GM12878 (cell line): ENCODE measurements around the gene PTCD3. TPM values are rescaled to one million over a fixed set of nuclear protein-coding genes. Genes with fewer than 3 reads are reported as not detected.

Experiments used
- ATAC-seq: fragments of 200-7000 bp; cut with Tn5 transposase; 3 replicates; pipeline ENCODE4 v1.9.1; 2020; ENCODE audit warnings: mild to moderate bottlenecking, moderate library complexity
- BruUV-seq: library from RNA; stranded (reverse); fragments of 400-500 nt; replicated peaks from 2 replicates; lab custom pipeline; 2021; lab: Mats Ljungman, UMichigan
- CTCF ChIA-PET: fragments of 300-600 bp; sonication (Branson Sonifier 250); formaldehyde crosslinking; extraction: SDS; loops from one replicate; lab custom pipeline; 2021; ENCODE audit warnings: inconsistent platforms; lab: Yijun Ruan, JAX
- POLR2A ChIA-PET: fragments of 350-600 bp; formaldehyde crosslinking; extraction: SDS; loops from one replicate; lab custom pipeline; 2021; ENCODE audit warnings: inconsistent platforms; lab: Charles Lee
- RAD21 ChIA-PET: fragments of 300-600 bp; sonication (Branson Sonifier 250); formaldehyde crosslinking; loops from one replicate; lab custom pipeline; 2023; ENCODE audit warnings: antibody characterized with exemption; ENCODE audit not compliant: unreplicated experiment; lab: Charles Lee
- SMC1A ChIA-PET: fragments of 300-600 bp; sonication (Branson Sonifier 250); formaldehyde crosslinking; loops from one replicate; lab custom pipeline; 2023; ENCODE audit not compliant: unreplicated experiment, uncharacterized antibody; lab: Charles Lee
- DNase-seq: peaks from one replicate; pipeline ENCODE4 v3.0.0-alpha.2; 2011; ENCODE audit warnings: low read depth, low spot score
- FAIRE-seq: peaks from 3 replicates; lab custom pipeline; 2011; peaks lifted over from hg19 to GRCh38; lab: Jason Lieb, UNC
- H2AFZ ChIP-seq: 2 replicates; pipeline ENCODE4 v1.6.0; 2011; ENCODE audit warnings: low read depth, low read length, control low read depth; ENCODE audit not compliant: control insufficient read depth
- H3K27ac ChIP-seq: 2 replicates; pipeline ENCODE4 v1.5.1; 2011; ENCODE audit warnings: control low read depth; ENCODE audit not compliant: control insufficient read depth, insufficient read depth
- H3K27me3 ChIP-seq, 2 experiments: replicated peaks in 1 of 2; 2 replicates each; pipeline versions ENCODE4 v1.6.0 to v1.6.1; 2011; ENCODE audit warnings: low read length in 1 of 2; ENCODE audit not compliant: control insufficient read depth in 2 of 2, insufficient read depth in 2 of 2
- H3K36me3 ChIP-seq, 2 experiments: 2 replicates each; pipeline ENCODE4 v1.5.1; 2011; ENCODE audit warnings: low read length in 1 of 2; ENCODE audit not compliant: control insufficient read depth in 2 of 2, insufficient read depth in 2 of 2
- H3K4me1 ChIP-seq: 2 replicates; pipeline ENCODE4 v1.6.1; 2011; ENCODE audit warnings: mild to moderate bottlenecking, low read length, moderate library complexity, mixed read lengths; ENCODE audit not compliant: control insufficient read depth, insufficient read depth
- H3K4me2 ChIP-seq: 2 replicates; pipeline ENCODE4 v1.6.0; 2011; ENCODE audit warnings: control low read depth; ENCODE audit not compliant: control insufficient read depth, insufficient read depth
- H3K4me3 ChIP-seq: fragments of 200-600 bp; sonication (generic); 2 replicates; pipeline ENCODE4 v1.5.1; 2016
- H3K79me2 ChIP-seq: 2 replicates; pipeline ENCODE4 v1.6.0; 2011; ENCODE audit warnings: low read length; ENCODE audit not compliant: control insufficient read depth, insufficient read depth
- H3K9ac ChIP-seq: 2 replicates; pipeline ENCODE4 v1.8.0; 2011; ENCODE audit warnings: low read length, control low read depth, mixed read lengths; ENCODE audit not compliant: control insufficient read depth, insufficient read depth
- H3K9me3 ChIP-seq: replicated peaks from 3 replicates; pipeline ENCODE4 v1.5.1; 2011; ENCODE audit warnings: mild to moderate bottlenecking, low read length; ENCODE audit not compliant: control insufficient read depth, insufficient read depth
- H4K20me1 ChIP-seq: 2 replicates; pipeline ENCODE4 v1.6.0; 2011; ENCODE audit not compliant: control insufficient read depth, insufficient read depth
- CHD4 ChIP-seq: fragments of 200-600 bp; sonication (generic); IDR thresholded peaks from 2 replicates; pipeline ENCODE4 v1.6.1; 2016; ENCODE audit warnings: mild to moderate bottlenecking
- IRF4 ChIP-seq: IDR thresholded peaks from 2 replicates; pipeline ENCODE4 v1.6.1; 2011; ENCODE audit warnings: low read depth, low read length
- MEF2B ChIP-seq: fragments of 450-650 bp; IDR thresholded peaks from 2 replicates; pipeline ENCODE4 v1.6.1; 2018; ENCODE audit warnings: mild to moderate bottlenecking, moderate library complexity; ENCODE audit not compliant: partially characterized antibody, poor library complexity, severe bottlenecking
- MXI1 ChIP-seq: fragments of 150-350 bp; IDR thresholded peaks from 2 replicates; pipeline ENCODE4 v1.6.1; 2011; ENCODE audit warnings: low read depth, mild to moderate bottlenecking, inconsistent platforms, low read length, improper control_type of control experiment
- NFYA ChIP-seq: IDR thresholded peaks from 2 replicates; pipeline ENCODE4 v1.6.1; 2011; ENCODE audit warnings: low read depth, mild to moderate bottlenecking, low read length, improper control_type of control experiment, borderline replicate concordance
- NR2C2 ChIP-seq: IDR thresholded peaks from 2 replicates; pipeline ENCODE4 v1.6.1; 2011; ENCODE audit warnings: borderline replicate concordance, low read depth; ENCODE audit not compliant: control insufficient read depth, insufficient read length
- RBBP5 ChIP-seq: fragments of 200-600 bp; sonication (generic); conservative IDR thresholded peaks from 2 replicates; pipeline ENCODE4 v1.6.1; 2016
- SIX5 ChIP-seq: IDR thresholded peaks from 2 replicates; pipeline ENCODE4 v1.6.1; 2011; ENCODE audit warnings: mild to moderate bottlenecking, low read depth, low read length, moderate library complexity; ENCODE audit not compliant: severe bottlenecking
- TCF12 ChIP-seq: IDR thresholded peaks from 2 replicates; pipeline ENCODE4 v1.6.1; 2011; ENCODE audit warnings: low read depth, mild to moderate bottlenecking, low read length
- WGBS: methylation state at CpG from one replicate; pipeline ENCODE4 v1.1.6; 2016; ENCODE audit warnings: low lambda C conversion rate; ENCODE audit not compliant: insufficient replicate concordance, insufficient coverage; ENCODE audit errors: missing lambda C conversion rate; 5-methylcytosine and 5-hydroxymethylcytosine counted together
- in situ Hi-C: fragments of 300-500 bp; cut with MboI; formaldehyde crosslinking; loops from 9 replicates; pipeline ENCODE4 v1.14.3; 2018; ENCODE audit warnings: mixed read lengths
- intact Hi-C: fragments of 100-400 bp; cut with micrococcal nuclease; formaldehyde crosslinking; loops from one replicate; pipeline ENCODE4 v1.14.2; 2022; ENCODE audit not compliant: unreplicated experiment
- polyA plus RNA-seq, 11 experiments: library from polyadenylated mRNA; depleted of rRNA in 4 of 11; unstranded in 6 of 11; stranded (reverse) in 5 of 11; fragments of >200 nt; fragmentation: Nextera tagmentation in 4 of 11; fragmentation: Illumina TruSeq in 1 of 11; extraction: Ambion mirVana in 4 of 11; extraction: Trizol in 1 of 11; gene quantifications; 1 replicate in 1 of 11; 2 replicates in 10 of 11; pipeline versions ENCODE4 v1.2.1 to v1.2.3, GENCODE V29; 2011 to 2016; ENCODE audit warnings: inconsistent platforms in 2 of 11, missing spikeins in 2 of 11, low read depth in 1 of 11
- total RNA-seq, 4 experiments: library from RNA; depleted of rRNA in 3 of 4; stranded (reverse); fragments of >200 nt in 3 of 4; fragmentation: Illumina TruSeq in 1 of 4; extraction: Trizol in 1 of 4; gene quantifications; 2 replicates each; pipeline versions ENCODE4 v1.2.1 to v1.2.3, GENCODE V29; 2013 to 2021
- TF ChIP-seq, protein P1 (sequence below): fragments of 150-350 bp; IDR thresholded peaks from 2 replicates; pipeline ENCODE4 v1.6.1; 2016; ENCODE audit warnings: low read depth, low read length
- TF ChIP-seq, protein P2 (sequence below): IDR thresholded peaks from 2 replicates; pipeline ENCODE4 v1.6.1; 2012; ENCODE audit warnings: low read depth, low read length, improper control_type of control experiment

PTCD3 gene
- total and polyA plus RNA-seq, 10 of the 15 experiments (the other 5 are each of a cell fraction or from before 2014, with no cell fraction given), result 44.7 to 177 (median 127) TPM

DNA sequence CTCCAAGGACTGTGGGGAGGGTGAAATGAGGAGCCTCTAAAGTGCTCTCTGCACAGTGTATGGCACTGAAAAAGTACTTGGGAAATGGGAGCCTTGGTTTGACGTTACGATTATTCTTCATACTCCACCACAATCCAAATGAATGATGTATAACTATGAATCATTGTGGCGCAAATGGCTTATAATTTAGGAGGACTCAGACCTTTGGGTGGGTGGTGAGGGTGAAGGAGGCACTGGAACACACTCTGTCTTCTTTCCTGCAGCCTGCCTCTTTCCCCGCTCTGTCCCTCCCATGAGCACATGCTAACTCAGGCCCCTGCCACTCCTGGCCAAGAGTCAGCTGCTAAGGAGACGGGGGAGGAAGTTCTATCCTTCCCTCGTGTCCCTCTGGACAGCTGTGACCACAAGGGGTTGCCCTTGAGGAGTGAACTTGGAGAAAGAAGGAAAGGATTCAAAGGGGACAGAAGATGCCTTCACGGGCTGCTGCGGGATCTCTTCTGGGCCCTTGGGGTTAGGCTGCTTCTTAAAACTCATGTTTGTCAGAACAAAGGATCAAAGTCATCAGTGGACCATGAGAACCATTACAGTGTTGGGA is 36.8 kb upstream of the PTCD3 start:
- 73% methylated on average over 8 of the region's 8 CpGs for WGBS
- ChIA-PET CTCF (interaction anchor here (2.0 to 2.4 kb wide), 3 partner anchors 11 to 238 kb away, joined by 9 to 10 read pairs (median 9); no protein-coding TSS in a partner anchor), RAD21 (interaction anchor here (2.2 kb wide), 1 partner anchor 33 kb away, joined by 9 read pairs; no protein-coding TSS in a partner anchor), SMC1A (interaction anchor here (1.0 to 3.4 kb wide), 3 partner anchors 10 to 242 kb away, joined by 3 to 19 read pairs (median 15); no protein-coding TSS in a partner anchor), POLR2A (interaction anchor here (0.6 kb wide), 1 partner anchor 13 kb away, joined by 3 read pairs; no protein-coding TSS in a partner anchor)
- Histone ChIP-seq H3K9ac (no peak overlapping the region), H3K9me3 (no peaks in the 10 kb centered on the region; the same call in 2 of the 3 replicates), H3K27ac (no peak overlapping the region), H3K4me2 (no peak overlapping the region), H3K36me3 (peaks cover 26 to 30% of the 10 kb centered on the region in 2 experiments), H3K79me2 (no peaks in the 10 kb centered on the region), H2AFZ (no peak overlapping the region), H4K20me1 (no peaks in the 10 kb centered on the region), H3K27me3 (no peaks in the 10 kb centered on the region), H3K4me1 (peaks cover 9% of the 10 kb centered on the region), H3K4me3 (no peak overlapping the region)
- DNase-seq (no peak), ATAC-seq (no peak), FAIRE-seq (no peak)
- intact Hi-C loops, result no loop called here
- no TSS peak for BruUV-seq
- in situ Hi-C loops, result no loop called here
- TF ChIP-seq IRF4 (no peak), NR2C2 (no peak), TCF12 (no peak), MXI1 (no peak), NFYA (no peak), MEF2B (no peak), CHD4 (no peak), RBBP5 (no peak), SIX5 (no peak)
- TF ChIP-seq, protein P1, sequence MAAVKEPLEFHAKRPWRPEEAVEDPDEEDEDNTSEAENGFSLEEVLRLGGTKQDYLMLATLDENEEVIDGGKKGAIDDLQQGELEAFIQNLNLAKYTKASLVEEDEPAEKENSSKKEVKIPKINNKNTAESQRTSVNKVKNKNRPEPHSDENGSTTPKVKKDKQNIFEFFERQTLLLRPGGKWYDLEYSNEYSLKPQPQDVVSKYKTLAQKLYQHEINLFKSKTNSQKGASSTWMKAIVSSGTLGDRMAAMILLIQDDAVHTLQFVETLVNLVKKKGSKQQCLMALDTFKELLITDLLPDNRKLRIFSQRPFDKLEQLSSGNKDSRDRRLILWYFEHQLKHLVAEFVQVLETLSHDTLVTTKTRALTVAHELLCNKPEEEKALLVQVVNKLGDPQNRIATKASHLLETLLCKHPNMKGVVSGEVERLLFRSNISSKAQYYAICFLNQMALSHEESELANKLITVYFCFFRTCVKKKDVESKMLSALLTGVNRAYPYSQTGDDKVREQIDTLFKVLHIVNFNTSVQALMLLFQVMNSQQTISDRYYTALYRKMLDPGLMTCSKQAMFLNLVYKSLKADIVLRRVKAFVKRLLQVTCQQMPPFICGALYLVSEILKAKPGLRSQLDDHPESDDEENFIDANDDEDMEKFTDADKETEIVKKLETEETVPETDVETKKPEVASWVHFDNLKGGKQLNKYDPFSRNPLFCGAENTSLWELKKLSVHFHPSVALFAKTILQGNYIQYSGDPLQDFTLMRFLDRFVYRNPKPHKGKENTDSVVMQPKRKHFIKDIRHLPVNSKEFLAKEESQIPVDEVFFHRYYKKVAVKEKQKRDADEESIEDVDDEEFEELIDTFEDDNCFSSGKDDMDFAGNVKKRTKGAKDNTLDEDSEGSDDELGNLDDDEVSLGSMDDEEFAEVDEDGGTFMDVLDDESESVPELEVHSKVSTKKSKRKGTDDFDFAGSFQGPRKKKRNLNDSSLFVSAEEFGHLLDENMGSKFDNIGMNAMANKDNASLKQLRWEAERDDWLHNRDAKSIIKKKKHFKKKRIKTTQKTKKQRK, result no peak
- TF ChIP-seq, protein P2, sequence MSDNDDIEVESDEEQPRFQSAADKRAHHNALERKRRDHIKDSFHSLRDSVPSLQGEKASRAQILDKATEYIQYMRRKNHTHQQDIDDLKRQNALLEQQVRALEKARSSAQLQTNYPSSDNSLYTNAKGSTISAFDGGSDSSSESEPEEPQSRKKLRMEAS, result no peak
